ENCODE results near the gene CRP. TPM values are rescaled to one million over a fixed set of nuclear protein-coding genes. Genes with fewer than 3 reads are reported as not detected.

Gene CRP
- total RNA-seq, 2 donors from 2014 or later: 1.2 TPM; not detected in 1

- TF ChIP-seq CTCF (conservative IDR thresholded peaks at IDR 0.05): no peak
- Histone ChIP-seq H3K27ac (ENCODE audit: low read depth, low read length) (no peak overlapping the region), H3K36me3 (ENCODE audit: control insufficient read depth, insufficient read depth, low read length) (no peaks in the 10 kb centered on the region), H3K9ac (ENCODE audit: extremely low read depth, low read length, poor library complexity, severe bottlenecking) (no peak overlapping the region), H3K4me1 (ENCODE audit: control insufficient read depth, insufficient read depth, low read length) (no peaks in the 10 kb centered on the region), H3K9me3 (ENCODE audit: control insufficient read depth, low read length) (no peaks in the 10 kb centered on the region), H3K4me3 (ENCODE audit: low read length) (no peak overlapping the region), H3K27me3 (ENCODE audit: control insufficient read depth, insufficient read depth, low read length, poor library complexity, severe bottlenecking) (no peaks in the 10 kb centered on the region)
- H3K9me3 Mint-ChIP-seq: peaks cover 3% of the 10 kb centered on the region
- H3K27me3 Mint-ChIP-seq (ENCODE audit: insufficient read depth): no peaks in the 10 kb centered on the region
- H3K27ac Mint-ChIP-seq: no peak overlapping the region
- H3K36me3 Mint-ChIP-seq (ENCODE audit: low read depth): no peaks in the 10 kb centered on the region
- no peak for DNase-seq
- no peaks in the 10 kb centered on the region for H3K4me1 Mint-ChIP-seq
- no peak overlapping the region for H3K4me3 Mint-ChIP-seq
These were observed 36.6 kb upstream of the CRP start for GRCh38 chr1:159751031-159751430.

GRCh38 chr1:159750621-159751020, 36.2 kb upstream of the CRP start:
- H3K9ac ChIP-seq (ENCODE audit: extremely low read depth, low read length, poor library complexity, severe bottlenecking): no peak overlapping the region
- H3K9me3 Mint-ChIP-seq: peaks cover 3% of the 10 kb centered on the region
- no peak overlapping the region for H3K4me3 ChIP-seq (ENCODE audit: low read length)
- H3K36me3 Mint-ChIP-seq (ENCODE audit: low read depth): no peaks in the 10 kb centered on the region
- H3K4me1 ChIP-seq (ENCODE audit: control insufficient read depth, insufficient read depth, low read length): no peaks in the 10 kb centered on the region
- no peak overlapping the region for H3K27ac ChIP-seq (ENCODE audit: low read depth, low read length)
- H3K9me3 ChIP-seq (ENCODE audit: control insufficient read depth, low read length): no peaks in the 10 kb centered on the region
- no peaks in the 10 kb centered on the region for H3K4me1 Mint-ChIP-seq
- no peak overlapping the region for H3K27ac Mint-ChIP-seq
- no peaks in the 10 kb centered on the region for H3K27me3 ChIP-seq (ENCODE audit: control insufficient read depth, insufficient read depth, low read length, poor library complexity, severe bottlenecking)
- no peaks in the 10 kb centered on the region for H3K36me3 ChIP-seq (ENCODE audit: control insufficient read depth, insufficient read depth, low read length)
- H3K27me3 Mint-ChIP-seq (ENCODE audit: insufficient read depth): no peaks in the 10 kb centered on the region
- TF ChIP-seq CTCF (conservative IDR thresholded peaks at IDR 0.05): no peak
- no peak overlapping the region for H3K4me3 Mint-ChIP-seq
- no peak for DNase-seq

GRCh38 chr1:159749630-159750029, 35.2 kb upstream of the CRP start:
- no peak overlapping the region for H3K9ac ChIP-seq (ENCODE audit: extremely low read depth, low read length, poor library complexity, severe bottlenecking)
- no peaks in the 10 kb centered on the region for H3K9me3 ChIP-seq (ENCODE audit: control insufficient read depth, low read length)
- Mint-ChIP-seq H3K4me3 (no peak overlapping the region), H3K36me3 (ENCODE audit: low read depth) (no peaks in the 10 kb centered on the region), H3K27me3 (ENCODE audit: insufficient read depth) (no peaks in the 10 kb centered on the region), H3K27ac (no peak overlapping the region), H3K4me1 (no peaks in the 10 kb centered on the region), H3K9me3 (peaks cover 3% of the 10 kb centered on the region)
- H3K36me3 ChIP-seq (ENCODE audit: control insufficient read depth, insufficient read depth, low read length): no peaks in the 10 kb centered on the region
- no peaks in the 10 kb centered on the region for H3K4me1 ChIP-seq (ENCODE audit: control insufficient read depth, insufficient read depth, low read length)
- TF ChIP-seq CTCF (conservative IDR thresholded peaks at IDR 0.05): peak; percentile 17
- no peaks in the 10 kb centered on the region for H3K27me3 ChIP-seq (ENCODE audit: control insufficient read depth, insufficient read depth, low read length, poor library complexity, severe bottlenecking)
- H3K4me3 ChIP-seq (ENCODE audit: low read length): no peak overlapping the region
- WGBS, 2 experiments (ENCODE audit: insufficient coverage in 1 of 2, insufficient read length in 1 of 2): 81 to 100% methylated on average over 1 to 2 of the region's 2 CpGs
- no peak overlapping the region for H3K27ac ChIP-seq (ENCODE audit: low read depth, low read length)
- no peak for DNase-seq

All from endodermal cell (in vitro differentiated cells).